Midbrain (tissue), 1 donor: ENCODE data around the gene OTULINL.

Source experiments
- DNase-seq: peaks from one replicate; lab custom pipeline; 2025; lab: John Stamatoyannopoulos, UW

Gene OTULINL

GRCh38 chr5:14600846-14601245, 19.3 kb downstream of the OTULINL start:
- no peak for DNase-seq

GRCh38 chr5:14603141-14603540, 21.5 kb downstream of the OTULINL start:
- no peak for DNase-seq

DNA sequence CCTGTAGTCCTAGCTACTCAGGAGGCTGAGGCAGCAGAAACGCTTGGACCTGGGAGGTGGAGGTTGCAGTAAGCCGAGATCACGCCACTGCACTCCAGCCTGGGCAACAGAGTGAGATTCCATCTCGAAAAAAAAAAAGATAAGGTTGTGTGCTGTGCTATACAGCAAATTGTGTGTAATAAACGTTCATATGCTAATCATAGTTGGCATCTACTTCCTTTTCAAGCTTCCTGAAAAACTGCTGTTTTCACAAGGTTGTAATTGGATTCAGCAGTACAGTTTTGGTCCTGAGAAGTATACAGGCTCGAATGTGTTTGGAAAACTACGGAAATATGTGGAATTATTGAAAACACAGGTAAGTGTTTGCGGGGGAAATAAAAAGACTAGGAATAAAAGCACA, 25.5 kb downstream of the OTULINL start:
- DNase-seq, result no peak

DNA sequence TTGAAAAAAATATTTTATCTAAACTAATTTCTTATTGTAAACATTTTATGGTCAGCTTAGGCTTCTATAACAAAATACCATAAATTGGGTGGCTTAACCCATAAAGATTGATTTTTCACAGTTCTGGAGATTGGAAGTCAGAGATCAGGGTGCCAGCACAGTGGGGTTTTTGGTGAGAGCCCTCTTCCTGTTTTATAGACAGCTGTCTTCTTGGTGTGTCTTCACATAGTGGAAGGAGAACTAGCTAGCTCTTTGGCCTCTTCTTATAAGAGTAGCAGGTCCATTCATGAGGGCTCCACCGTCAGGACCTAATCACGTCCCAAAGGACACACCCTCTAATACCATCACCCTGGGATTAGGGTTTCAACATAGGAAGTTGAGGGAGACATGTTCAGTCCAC, 26.6 kb downstream of the OTULINL start:
- no peak for DNase-seq

DNA sequence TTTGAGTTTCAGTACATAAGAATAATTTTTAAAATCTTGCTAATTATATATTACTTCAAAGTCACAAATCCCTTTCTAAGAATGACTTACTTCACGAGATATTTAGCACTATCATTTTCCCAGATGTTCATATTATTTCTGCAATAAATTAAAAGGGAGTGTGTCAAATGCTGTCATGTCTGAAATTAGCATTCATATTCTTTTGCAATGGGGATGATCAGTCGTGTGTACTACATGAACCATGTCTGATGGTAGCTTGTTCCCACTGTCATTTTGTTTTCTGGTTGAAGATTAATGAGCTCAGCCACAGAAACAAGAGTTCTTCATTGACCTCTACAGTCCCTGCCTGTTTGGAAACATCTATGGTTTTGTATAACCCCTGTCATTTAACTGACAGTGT, 30.1 kb downstream of the OTULINL start:
- no peak for DNase-seq

DNA sequence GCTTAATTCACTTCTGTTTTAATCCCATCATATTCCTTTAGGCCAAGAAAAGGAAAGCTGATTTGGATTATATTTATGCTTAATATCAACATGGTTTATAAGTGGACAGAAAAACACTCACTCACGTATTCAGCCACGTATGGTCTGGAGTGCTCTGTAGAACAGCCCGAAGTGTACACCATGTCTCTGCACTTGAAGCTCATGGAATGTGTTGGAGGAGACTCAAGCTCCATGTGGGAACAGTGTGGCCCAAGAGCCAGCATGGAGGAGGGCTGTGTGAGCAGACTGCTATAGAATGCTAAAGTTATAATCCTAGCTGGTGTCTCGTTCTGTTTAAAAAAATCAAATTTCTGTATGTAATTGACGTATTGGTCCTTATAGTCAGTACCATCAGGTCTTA, 32.9 kb downstream of the OTULINL start:
- DNase-seq, result no peak

- no peak for DNase-seq
These were observed 33.8 kb downstream of the OTULINL start for GRCh38 chr5:14615365-14615764.

DNA sequence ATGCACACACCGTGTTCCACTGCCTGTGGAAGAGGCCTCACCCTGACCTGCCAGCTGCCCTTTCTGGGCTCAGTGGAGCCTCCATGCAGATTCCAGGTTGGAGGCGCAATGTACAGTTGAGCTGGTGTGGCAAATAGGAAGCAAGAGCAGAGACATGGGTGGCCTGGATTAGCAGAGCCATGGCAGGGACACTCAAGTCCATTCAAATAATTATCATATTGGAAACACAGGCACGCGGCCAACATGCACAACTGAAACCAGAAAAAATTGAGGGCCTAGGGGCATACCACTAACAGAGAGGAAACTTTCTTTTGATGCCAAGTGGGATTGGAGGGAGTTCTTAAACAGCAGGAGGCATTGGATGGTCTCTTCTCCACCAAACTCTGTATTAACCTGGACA, 35.8 kb downstream of the OTULINL start:
- no peak for DNase-seq

GRCh38 chr5:14627270-14627669, 45.7 kb downstream of the OTULINL start:
- no peak for DNase-seq

DNA sequence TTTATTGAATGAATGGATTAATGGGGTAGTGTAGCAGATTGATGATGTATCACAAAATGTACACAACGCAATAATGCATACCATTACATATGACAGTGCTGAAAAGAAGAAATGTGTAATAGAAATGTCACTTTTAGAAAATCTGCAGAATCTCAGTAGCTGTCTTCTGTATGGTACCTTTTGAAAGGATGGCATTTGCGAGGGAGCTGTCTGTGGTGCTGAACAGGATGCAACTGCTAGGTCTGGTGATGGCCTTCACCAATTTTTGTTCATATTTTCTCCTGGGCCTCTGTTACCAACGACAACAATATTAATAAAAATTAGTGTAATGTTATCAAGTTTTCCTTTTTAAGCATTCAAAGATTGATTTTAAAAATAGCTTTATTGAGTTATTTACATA, 46.8 kb downstream of the OTULINL start:
- no peak for DNase-seq

- DNase-seq, result no peak
These were observed 49.1 kb downstream of the OTULINL start for GRCh38 chr5:14630671-14631070.

GRCh38 chr5:14635656-14636055, 54.1 kb downstream of the OTULINL start:
- DNase-seq, result no peak

GRCh38 chr5:14640765-14641164, 59.2 kb downstream of the OTULINL start:
- no peak for DNase-seq

DNA sequence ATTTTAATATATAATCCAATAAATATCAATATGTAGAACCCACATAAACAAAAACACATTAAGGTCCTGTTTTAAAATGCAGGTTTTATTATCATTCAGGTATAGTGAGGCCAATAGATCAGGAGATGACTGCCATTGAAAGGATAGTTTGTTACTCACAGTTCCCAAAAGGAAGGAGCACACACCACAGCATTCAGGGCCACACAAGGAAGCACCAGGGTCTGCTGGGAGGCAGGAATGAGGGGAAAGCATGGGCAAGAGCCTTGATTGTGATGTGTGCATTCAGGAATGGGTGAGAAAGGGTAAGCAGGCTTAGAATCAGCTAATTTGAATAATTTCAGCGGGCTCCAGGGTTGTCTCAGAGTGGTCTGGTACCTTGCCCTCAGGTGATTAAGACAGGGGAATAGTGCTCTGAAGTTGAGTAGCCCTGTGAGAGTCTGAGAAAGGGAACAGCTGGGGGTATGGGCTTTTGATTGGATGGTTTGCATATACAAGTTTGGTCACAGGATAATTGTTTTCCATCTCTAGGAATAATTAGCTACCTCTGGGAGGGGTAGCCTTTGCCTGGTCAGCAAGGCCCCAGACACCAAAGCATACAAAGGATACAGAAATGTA, 63.1 kb downstream of the OTULINL start:
- no peak for DNase-seq

GRCh38 chr5:14650052-14650451, 68.5 kb downstream of the OTULINL start:
- DNase-seq, result no peak

GRCh38 chr5:14655146-14655741, 73.7 kb downstream of the OTULINL start:
- no peak for DNase-seq

DNA sequence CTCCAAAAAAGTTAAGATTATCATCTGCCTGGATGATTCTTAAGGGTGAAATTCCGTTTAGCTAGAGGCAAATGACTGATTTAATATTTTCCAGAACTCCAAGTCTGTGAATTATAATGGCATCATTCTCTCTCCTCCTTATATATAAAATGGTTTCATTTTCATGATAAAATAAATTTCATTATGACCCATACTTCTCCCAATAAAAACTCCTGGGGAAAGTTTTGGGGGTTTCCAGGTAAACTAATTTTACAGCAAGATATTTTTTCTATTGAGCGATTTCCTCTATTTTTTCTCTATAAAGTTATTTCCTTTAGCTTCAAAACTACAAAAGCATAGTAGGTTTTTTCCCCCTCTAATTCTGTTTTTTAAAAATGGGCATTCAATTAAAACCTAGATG, 75.3 kb downstream of the OTULINL start:
- DNase-seq, result no peak

- no peak for DNase-seq
These were observed 78.4 kb downstream of the OTULINL start for GRCh38 chr5:14659821-14660607.

GRCh38 chr5:14660833-14661232, 79.2 kb downstream of the OTULINL start:
- DNase-seq, result no peak
